ENCODE data around the gene KRT73.

DNA sequence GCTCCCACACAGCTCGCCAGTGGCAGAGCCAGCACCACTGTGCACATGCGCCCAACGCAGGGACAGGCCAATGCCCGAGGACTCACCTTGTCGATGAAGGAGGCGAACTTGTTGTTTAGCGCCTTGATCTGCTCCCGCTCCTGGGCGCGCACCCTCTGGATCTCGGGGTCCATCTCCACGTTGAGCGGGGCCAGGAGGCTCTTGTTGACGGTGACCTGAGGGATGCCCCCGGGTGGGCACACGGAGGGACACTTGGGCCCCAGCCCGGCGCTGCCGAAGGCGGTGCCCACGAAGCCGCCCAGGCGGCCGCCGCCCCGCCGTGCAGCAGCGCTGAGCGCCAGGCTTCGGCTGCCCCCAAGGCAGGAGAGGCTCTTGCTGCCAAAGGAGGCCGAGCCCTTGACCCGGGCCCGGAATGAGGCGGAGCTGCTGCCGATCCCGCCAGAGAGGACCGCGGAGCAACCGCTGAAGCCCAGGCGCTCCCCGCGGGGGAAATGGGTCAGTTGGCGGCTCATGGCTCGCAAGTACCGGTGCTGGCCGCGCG is 17.3 kb downstream of the KRT73 start, which contains the start of gene KRT72:
- TF ChIP-seq, protein P1, sequence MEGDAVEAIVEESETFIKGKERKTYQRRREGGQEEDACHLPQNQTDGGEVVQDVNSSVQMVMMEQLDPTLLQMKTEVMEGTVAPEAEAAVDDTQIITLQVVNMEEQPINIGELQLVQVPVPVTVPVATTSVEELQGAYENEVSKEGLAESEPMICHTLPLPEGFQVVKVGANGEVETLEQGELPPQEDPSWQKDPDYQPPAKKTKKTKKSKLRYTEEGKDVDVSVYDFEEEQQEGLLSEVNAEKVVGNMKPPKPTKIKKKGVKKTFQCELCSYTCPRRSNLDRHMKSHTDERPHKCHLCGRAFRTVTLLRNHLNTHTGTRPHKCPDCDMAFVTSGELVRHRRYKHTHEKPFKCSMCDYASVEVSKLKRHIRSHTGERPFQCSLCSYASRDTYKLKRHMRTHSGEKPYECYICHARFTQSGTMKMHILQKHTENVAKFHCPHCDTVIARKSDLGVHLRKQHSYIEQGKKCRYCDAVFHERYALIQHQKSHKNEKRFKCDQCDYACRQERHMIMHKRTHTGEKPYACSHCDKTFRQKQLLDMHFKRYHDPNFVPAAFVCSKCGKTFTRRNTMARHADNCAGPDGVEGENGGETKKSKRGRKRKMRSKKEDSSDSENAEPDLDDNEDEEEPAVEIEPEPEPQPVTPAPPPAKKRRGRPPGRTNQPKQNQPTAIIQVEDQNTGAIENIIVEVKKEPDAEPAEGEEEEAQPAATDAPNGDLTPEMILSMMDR (IDR thresholded peaks at IDR 0.05) = no peak
- TF ChIP-seq POLR2AphosphoS5 (IDR thresholded peaks at IDR 0.05) (no peak), POLR2A (IDR thresholded peaks at IDR 0.05) (no peak), EP300 (IDR thresholded peaks at IDR 0.05) (no peak)
